Activated naive CD8-positive, alpha-beta T cell (primary cell): ENCODE measurements around the gene CLIC3.

Experiments used
- H3K27ac Mint-ChIP-seq: one replicate; pipeline ENCODE4 v1.8.0; 2021; ENCODE audit warnings: mixed read lengths
- H3K27me3 Mint-ChIP-seq: one replicate; pipeline ENCODE4 v1.8.0; 2021; ENCODE audit warnings: mixed read lengths
- H3K36me3 Mint-ChIP-seq: one replicate; pipeline ENCODE4 v1.8.0; 2021; ENCODE audit warnings: mixed read lengths
- H3K4me1 Mint-ChIP-seq: one replicate; pipeline ENCODE4 v1.8.0; 2021; ENCODE audit warnings: low read depth, mixed read lengths
- H3K4me3 Mint-ChIP-seq: one replicate; pipeline ENCODE4 v1.8.0; 2021; ENCODE audit warnings: mild to moderate bottlenecking, mixed read lengths
- H3K9me3 Mint-ChIP-seq: one replicate; pipeline ENCODE4 v1.8.0; 2021; ENCODE audit warnings: low read depth, mixed read lengths

Gene CLIC3

GRCh38 chr9:136985853-136986252 lies 10.5 kb downstream of the CLIC3 start:
- Mint-ChIP-seq H3K4me3 (no peak overlapping the region), H3K27ac (no peak overlapping the region), H3K27me3 (peaks cover 7% of the 10 kb centered on the region), H3K4me1 (peaks cover 3% of the 10 kb centered on the region), H3K36me3 (no peaks in the 10 kb centered on the region), H3K9me3 (no peaks in the 10 kb centered on the region)

DNA sequence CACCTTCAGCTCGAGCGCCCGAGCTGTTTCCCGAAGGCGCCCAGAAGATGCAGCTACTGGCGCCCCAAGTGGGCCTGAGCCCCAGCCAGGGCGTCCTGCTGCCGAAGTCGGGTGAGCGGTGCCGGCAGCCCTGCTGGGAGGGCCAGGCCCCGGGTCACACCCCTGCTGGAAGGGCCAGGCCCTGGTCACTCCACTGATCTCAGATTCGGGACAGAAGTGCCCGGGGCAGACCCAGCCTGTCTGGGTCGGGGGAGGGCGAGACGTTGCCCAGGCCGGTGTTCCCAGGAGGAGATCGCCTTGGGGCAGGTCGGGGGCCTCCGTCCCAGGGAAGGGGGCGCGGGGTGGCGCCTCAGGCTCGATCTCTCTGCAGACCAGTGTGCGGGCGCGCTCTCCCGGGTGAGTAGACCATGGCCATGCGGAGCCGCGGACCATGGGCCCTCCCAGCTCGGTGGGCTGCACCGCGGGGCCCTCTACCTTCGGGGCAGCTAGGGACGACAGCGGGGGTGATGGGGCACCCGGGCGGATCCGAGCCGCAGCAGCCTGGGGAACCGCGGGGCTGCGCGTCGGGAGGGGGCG lies 11.3 kb downstream of the CLIC3 start:
- no peaks in the 10 kb centered on the region for H3K9me3 Mint-ChIP-seq
- H3K4me3 Mint-ChIP-seq, result no peak overlapping the region
- H3K36me3 Mint-ChIP-seq, result no peaks in the 10 kb centered on the region
- H3K27me3 Mint-ChIP-seq, result peaks cover 10% of the 10 kb centered on the region
- H3K27ac Mint-ChIP-seq, result no peak overlapping the region
- H3K4me1 Mint-ChIP-seq, result peaks cover 5% of the 10 kb centered on the region

- Mint-ChIP-seq H3K9me3 (no peaks in the 10 kb centered on the region), H3K27ac (no peak overlapping the region), H3K4me1 (peaks cover 5% of the 10 kb centered on the region), H3K36me3 (no peaks in the 10 kb centered on the region), H3K27me3 (peaks cover 10% of the 10 kb centered on the region), H3K4me3 (peak overlapping the region; percentile 10)
These were observed 11.8 kb downstream of the CLIC3 start for GRCh38 chr9:136984464-136985026.

- Mint-ChIP-seq H3K27ac (no peak overlapping the region), H3K4me3 (peak overlapping the region; percentile 19), H3K9me3 (no peaks in the 10 kb centered on the region), H3K4me1 (peaks cover 5% of the 10 kb centered on the region), H3K27me3 (peaks cover 10% of the 10 kb centered on the region), H3K36me3 (no peaks in the 10 kb centered on the region)
These were observed 12.6 kb downstream of the CLIC3 start for GRCh38 chr9:136983656-136984314.

- Mint-ChIP-seq H3K9me3 (no peaks in the 10 kb centered on the region), H3K4me3 (no peak overlapping the region), H3K27me3 (peaks cover 10% of the 10 kb centered on the region), H3K4me1 (peaks cover 5% of the 10 kb centered on the region), H3K27ac (no peak overlapping the region), H3K36me3 (no peaks in the 10 kb centered on the region)
These were observed 13.2 kb downstream of the CLIC3 start for GRCh38 chr9:136983167-136983566.

DNA sequence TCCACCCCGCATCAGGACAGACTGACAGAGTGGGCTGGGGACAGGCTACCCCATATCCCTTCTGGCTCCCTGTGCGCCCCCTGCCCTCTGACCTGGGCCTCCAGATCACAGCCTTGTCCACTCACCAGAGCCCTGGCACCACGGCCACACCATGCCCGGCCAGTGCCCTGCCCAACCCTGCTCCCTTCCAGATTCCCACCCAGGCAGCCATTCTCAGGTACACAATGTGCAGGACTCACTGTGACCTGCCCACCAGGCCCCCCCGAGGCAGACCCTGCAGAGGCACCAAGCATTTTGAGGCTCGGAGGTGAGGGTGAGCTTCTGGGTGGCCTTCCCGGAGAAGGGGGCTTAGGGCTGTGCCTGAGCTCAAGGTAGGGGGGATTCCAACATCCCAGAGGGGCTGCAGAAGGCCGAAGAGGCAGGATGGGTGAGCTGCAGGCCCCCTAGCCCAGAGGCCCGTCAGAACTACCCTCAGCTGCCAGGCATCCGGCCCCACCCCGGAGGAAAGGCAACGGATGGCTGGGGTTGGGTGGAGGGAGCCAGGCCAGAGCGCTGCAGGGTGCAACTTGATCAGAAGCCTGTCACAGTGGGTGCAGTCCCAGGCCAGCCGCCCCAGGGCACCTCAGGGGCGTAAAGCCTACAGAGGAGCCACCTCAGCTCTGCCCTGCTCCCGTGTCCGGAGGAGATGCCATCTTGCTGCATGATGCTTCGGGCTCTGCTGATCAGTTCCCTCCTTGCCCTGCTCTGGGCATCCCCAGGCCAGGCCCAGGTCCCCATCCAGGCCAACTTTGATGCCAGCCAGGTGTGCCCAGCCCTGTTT lies 13.9 kb downstream of the CLIC3 start, which contains the start of gene LCNL1:
Gene LCNL1, plus strand, starts transcription at position 762 of the 820 bp plus-strand sequence. CDS start 594 bp downstream, outside the sequence.
- no peaks in the 10 kb centered on the region for H3K36me3 Mint-ChIP-seq
- H3K27me3 Mint-ChIP-seq, result peaks cover 10% of the 10 kb centered on the region
- peak within 1 kb of the TSS; percentile 19 for H3K4me3 Mint-ChIP-seq
- peaks cover 5% of the 10 kb centered on the region for H3K4me1 Mint-ChIP-seq
- H3K27ac Mint-ChIP-seq, result no peak within 1 kb of the TSS
- H3K9me3 Mint-ChIP-seq, result no peaks in the 10 kb centered on the region

GRCh38 chr9:136981588-136982231 lies 14.7 kb downstream of the CLIC3 start:
- H3K36me3 Mint-ChIP-seq, result no peaks in the 10 kb centered on the region
- no peak overlapping the region for H3K4me3 Mint-ChIP-seq
- H3K4me1 Mint-ChIP-seq, result peaks cover 5% of the 10 kb centered on the region
- no peaks in the 10 kb centered on the region for H3K9me3 Mint-ChIP-seq
- no peak overlapping the region for H3K27ac Mint-ChIP-seq
- peaks cover 10% of the 10 kb centered on the region for H3K27me3 Mint-ChIP-seq

GRCh38 chr9:136980669-136981478 lies 15.5 kb downstream of the CLIC3 start:
- peaks cover 7% of the 10 kb centered on the region for H3K27me3 Mint-ChIP-seq
- H3K4me1 Mint-ChIP-seq, result peaks cover 10% of the 10 kb centered on the region
- H3K27ac Mint-ChIP-seq, result no peak overlapping the region
- no peak overlapping the region for H3K4me3 Mint-ChIP-seq
- H3K9me3 Mint-ChIP-seq, result no peaks in the 10 kb centered on the region
- H3K36me3 Mint-ChIP-seq, result no peaks in the 10 kb centered on the region

- Mint-ChIP-seq H3K27ac (no peak overlapping the region), H3K9me3 (no peaks in the 10 kb centered on the region), H3K4me1 (peaks cover 15% of the 10 kb centered on the region), H3K4me3 (no peak overlapping the region), H3K36me3 (no peaks in the 10 kb centered on the region), H3K27me3 (peaks cover 7% of the 10 kb centered on the region)
These were observed 16.4 kb downstream of the CLIC3 start for GRCh38 chr9:136979769-136980587.

GRCh38 chr9:136978865-136979544 lies 17.4 kb downstream of the CLIC3 start:
- H3K4me1 Mint-ChIP-seq, result peaks cover 17% of the 10 kb centered on the region
- no peak overlapping the region for H3K4me3 Mint-ChIP-seq
- H3K9me3 Mint-ChIP-seq, result no peaks in the 10 kb centered on the region
- H3K27ac Mint-ChIP-seq, result no peak overlapping the region
- H3K27me3 Mint-ChIP-seq, result peaks cover 7% of the 10 kb centered on the region
- H3K36me3 Mint-ChIP-seq, result no peaks in the 10 kb centered on the region

DNA sequence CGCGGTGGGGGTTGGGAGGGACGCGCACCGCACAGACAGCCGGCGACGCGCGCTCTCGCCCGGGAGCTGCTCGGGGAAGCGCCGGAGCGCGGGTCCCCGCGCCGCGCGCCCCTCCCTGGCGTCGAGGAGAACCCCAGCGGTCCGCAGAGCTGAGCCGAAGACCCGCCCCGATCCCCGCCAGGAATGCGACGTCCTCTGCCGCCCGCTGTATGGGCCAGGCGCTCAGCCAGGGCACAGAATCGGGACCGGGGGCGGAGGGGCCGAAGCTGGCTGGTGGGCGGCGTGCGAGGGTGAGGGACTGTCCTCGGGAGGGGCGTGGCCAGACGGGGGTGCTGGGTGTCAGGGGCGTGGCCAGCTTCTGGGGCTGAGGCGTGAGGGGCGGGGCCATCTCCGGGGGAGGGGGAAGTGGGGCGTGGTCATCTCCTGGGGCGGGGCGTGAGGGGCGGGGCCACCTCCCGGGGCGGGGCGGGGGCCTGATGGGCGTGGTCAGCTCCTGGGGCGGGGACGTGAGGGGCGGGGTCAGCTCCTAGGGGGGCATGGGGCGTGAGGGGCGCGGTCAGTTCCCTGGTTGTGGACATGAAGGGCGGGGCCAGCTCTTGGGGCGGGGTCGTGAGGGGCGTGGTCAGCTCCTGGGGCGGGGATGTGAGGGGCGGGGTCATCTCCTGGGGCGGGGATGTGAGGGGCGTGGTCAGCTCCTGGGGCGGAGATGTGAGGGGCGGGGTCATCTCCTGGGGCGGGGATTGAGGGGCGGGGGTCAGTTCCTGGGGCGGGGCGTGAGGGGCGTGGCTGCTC lies 18.1 kb downstream of the CLIC3 start:
- Mint-ChIP-seq H3K9me3 (no peaks in the 10 kb centered on the region), H3K36me3 (no peaks in the 10 kb centered on the region), H3K4me3 (no peak overlapping the region), H3K4me1 (peaks cover 14% of the 10 kb centered on the region), H3K27ac (no peak overlapping the region), H3K27me3 (peaks cover 4% of the 10 kb centered on the region)

DNA sequence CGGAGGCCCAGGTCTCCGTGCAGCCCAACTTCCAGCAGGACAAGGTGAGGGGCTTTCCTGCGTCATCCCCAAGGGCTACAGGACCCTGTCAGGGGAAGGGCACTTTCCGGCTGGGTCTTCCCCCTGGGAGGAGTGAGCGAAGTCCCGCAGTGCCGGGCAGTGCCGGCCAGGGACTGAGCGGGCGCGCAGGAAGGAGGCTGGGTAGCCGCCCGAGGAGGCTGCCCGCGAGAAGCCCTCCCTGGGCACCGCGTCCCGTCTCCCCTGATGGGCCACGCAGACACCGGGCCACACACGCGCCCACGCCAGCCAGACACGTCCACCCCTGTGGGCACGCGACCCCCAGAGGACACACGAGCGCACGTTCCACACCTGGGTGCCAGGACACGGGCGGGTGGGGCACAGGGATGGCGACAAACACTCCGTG lies 18.7 kb downstream of the CLIC3 start:
- no peaks in the 10 kb centered on the region for H3K36me3 Mint-ChIP-seq
- no peak overlapping the region for H3K27ac Mint-ChIP-seq
- H3K4me1 Mint-ChIP-seq, result peaks cover 14% of the 10 kb centered on the region
- no peaks in the 10 kb centered on the region for H3K9me3 Mint-ChIP-seq
- H3K27me3 Mint-ChIP-seq, result peaks cover 4% of the 10 kb centered on the region
- no peak overlapping the region for H3K4me3 Mint-ChIP-seq
